ENCODE data around the gene FGF12.

- TF ChIP-seq CTCF (IDR thresholded peaks at IDR 0.05) = no peak
- TF ChIP-seq POLR2A (IDR thresholded peaks at IDR 0.05) = no peak
Observed at GRCh38 chr3:192718156-192718555, 9.2 kb downstream of the FGF12 start.
